ENCODE data around the gene F11R.
"Not testable (repeated sequence)": the region's sequence is repeated elsewhere in the genome, so short reads cannot be mapped to it uniquely, and the experiment has no call there.

The F11R gene

GRCh38 chr1:160956966-160957365 lies 64.0 kb downstream of the F11R start:
- DNase-seq: no peak

GRCh38 chr1:160954158-160955104 lies 66.5 kb downstream of the F11R start, which contains the start of gene ITLN2:
ITLN2 (minus strand) TSS chr1:160954809; CDS start chr1:160954741, 68 bp downstream.
- no peak for DNase-seq

- no peak for DNase-seq
Observed at GRCh38 chr1:160953030-160953429, 67.9 kb downstream of the F11R start.

GRCh38 chr1:160952129-160952510 lies 68.8 kb downstream of the F11R start:
- DNase-seq: no peak

GRCh38 chr1:160951443-160952128 lies 69.4 kb downstream of the F11R start:
- DNase-seq: no peak

GRCh38 chr1:160950657-160951056 lies 70.3 kb downstream of the F11R start:
- no peak for DNase-seq

GRCh38 chr1:160949881-160950280 lies 71.1 kb downstream of the F11R start:
- no peak for DNase-seq

- DNase-seq: not testable (repeated sequence)
Observed at GRCh38 chr1:160949216-160949880, 71.6 kb downstream of the F11R start.

GRCh38 chr1:160947174-160947759 lies 73.7 kb downstream of the F11R start:
- DNase-seq: not testable (repeated sequence)

GRCh38 chr1:160945881-160946280 lies 75.1 kb downstream of the F11R start:
- DNase-seq: not testable (repeated sequence)

Measured in T1000 (cell line).